Central memory CD8-positive, alpha-beta T cell (primary cell): ENCODE data around the gene RPL32.
"Not testable (repeated sequence)": the region's sequence is repeated elsewhere in the genome, so short reads cannot be mapped to it uniquely, and the experiment has no call there.

Experiments used
- ATAC-seq: fragments of 150-1000 bp; cut with Tn5 transposase; replicated peaks from 2 replicates; pipeline ENCODE4 v1.10.0; 2022; ENCODE audit warnings: mild to moderate bottlenecking, moderate FRiP score, moderate number of reproducible peaks; ENCODE audit not compliant: poor library complexity, severe bottlenecking; ENCODE audit errors: extremely low read depth
- DNase-seq, 2 donors: peaks; one replicate each; pipeline ENCODE4 v3.0.0; 2021; ENCODE audit warnings: low spot score in 2 of 2
- H3K27ac Mint-ChIP-seq: one replicate; pipeline ENCODE4 v1.8.0; 2022; ENCODE audit warnings: low read depth, mild to moderate bottlenecking, moderate library complexity, mixed read lengths
- H3K27me3 Mint-ChIP-seq: one replicate; pipeline ENCODE4 v1.8.0; 2022; ENCODE audit warnings: mixed read lengths
- H3K36me3 Mint-ChIP-seq: one replicate; pipeline ENCODE4 v1.8.0; 2022; ENCODE audit warnings: mild to moderate bottlenecking, moderate library complexity, mixed read lengths; ENCODE audit not compliant: insufficient read depth
- H3K4me1 Mint-ChIP-seq: one replicate; pipeline ENCODE4 v1.8.0; 2022; ENCODE audit warnings: mixed read lengths
- H3K4me3 Mint-ChIP-seq: one replicate; pipeline ENCODE4 v1.8.0; 2022; ENCODE audit warnings: mild to moderate bottlenecking, moderate library complexity, mixed read lengths
- H3K9me3 Mint-ChIP-seq: one replicate; pipeline ENCODE4 v1.8.0; 2022; ENCODE audit warnings: mixed read lengths

Gene RPL32

GRCh38 chr3:12787967-12788690 lies 53.2 kb downstream of the RPL32 start:
- DNase-seq, H3K4me1 Mint-ChIP-seq, H3K36me3 Mint-ChIP-seq, ATAC-seq, H3K27ac Mint-ChIP-seq, H3K4me3 Mint-ChIP-seq, H3K9me3 Mint-ChIP-seq: not testable (repeated sequence)
- H3K27me3 Mint-ChIP-seq = peaks cover 53% of the 10 kb centered on the region

DNA sequence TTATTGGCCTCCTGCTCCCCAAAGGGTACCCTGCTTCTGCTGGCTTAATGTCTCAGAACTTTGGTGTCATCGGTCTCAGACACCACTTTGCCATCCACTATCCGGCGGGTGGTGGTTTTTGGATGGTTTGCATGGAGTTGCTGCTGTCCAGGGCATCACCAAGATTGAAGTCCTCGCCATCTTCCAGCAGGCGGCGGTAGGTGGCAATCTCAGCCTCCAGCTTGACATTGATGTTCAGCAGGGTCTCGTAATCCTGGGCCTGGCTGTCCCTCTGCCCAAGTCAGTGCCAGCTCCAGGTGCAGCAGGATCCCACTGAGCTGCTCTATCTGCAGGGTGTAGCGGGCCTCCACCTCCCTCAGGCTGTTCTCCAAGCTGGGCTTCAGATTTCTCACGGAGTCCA lies 54.0 kb downstream of the RPL32 start:
- H3K9me3 Mint-ChIP-seq, ATAC-seq, H3K4me3 Mint-ChIP-seq, H3K4me1 Mint-ChIP-seq, H3K27ac Mint-ChIP-seq, DNase-seq, H3K36me3 Mint-ChIP-seq: not testable (repeated sequence)
- H3K27me3 Mint-ChIP-seq = peaks cover 56% of the 10 kb centered on the region

DNA sequence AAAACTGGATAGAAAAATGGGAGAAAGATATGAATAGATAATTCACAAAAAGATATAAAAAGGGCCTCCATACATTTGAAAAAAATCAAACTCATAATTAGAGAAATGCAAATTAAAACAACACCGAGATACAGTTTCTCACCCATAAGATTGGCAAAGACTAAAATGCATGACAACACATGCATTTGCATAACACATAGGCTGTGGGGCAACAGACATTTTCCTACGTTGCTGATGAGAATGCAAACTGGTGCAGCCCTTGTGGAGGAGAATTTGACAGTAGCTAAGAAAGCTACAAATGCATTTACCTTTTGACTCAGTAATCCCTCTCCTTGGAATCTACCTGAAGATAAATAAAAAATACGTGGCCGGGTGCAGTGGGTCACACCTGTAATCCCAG lies 56.3 kb downstream of the RPL32 start:
- H3K4me3 Mint-ChIP-seq = no peak overlapping the region
- no peak overlapping the region for H3K27ac Mint-ChIP-seq
- ATAC-seq (no peak), DNase-seq (no peak)
- no peaks in the 10 kb centered on the region for H3K36me3 Mint-ChIP-seq
- H3K9me3 Mint-ChIP-seq = no peaks in the 10 kb centered on the region
- no peaks in the 10 kb centered on the region for H3K4me1 Mint-ChIP-seq
- H3K27me3 Mint-ChIP-seq = peaks cover 72% of the 10 kb centered on the region
